ENCODE measurements around the gene CCDC116. TPM values are rescaled to one million over a fixed set of nuclear protein-coding genes. Genes with fewer than 3 reads are reported as not detected.

The CCDC116 gene
- total RNA-seq, 2 donors from 2014 or later: 0.59 TPM; not detected in 1

GRCh38 chr22:21682385-21683175 is 50.0 kb downstream of the CCDC116 start:
- Histone ChIP-seq H3K9me3 (no peaks in the 10 kb centered on the region), H3K36me3 (peaks cover 8% of the 10 kb centered on the region), H3K27ac (no peak overlapping the region), H3K9ac (ENCODE audit: low read depth in 2 of 2, low read length in 2 of 2) (no peak overlapping the region), H3K27me3 (no peaks in the 10 kb centered on the region), H3K4me3 (no peak overlapping the region), H3K4me1 (no peaks in the 10 kb centered on the region)
- intact Hi-C loops (cut with DNase I): no loop called here
- no peak for DNase-seq
- no peak for TF ChIP-seq CTCF (IDR thresholded peaks at IDR 0.05)

- no peak for DNase-seq
- no peak for TF ChIP-seq CTCF (IDR thresholded peaks at IDR 0.05)
- Histone ChIP-seq H3K27me3 (no peaks in the 10 kb centered on the region), H3K27ac (no peak overlapping the region), H3K4me1 (no peaks in the 10 kb centered on the region), H3K36me3 (peaks cover 8% of the 10 kb centered on the region), H3K9me3 (no peaks in the 10 kb centered on the region), H3K9ac (ENCODE audit: low read depth in 2 of 2, low read length in 2 of 2) (no peak overlapping the region), H3K4me3 (no peak overlapping the region)
- intact Hi-C loops (cut with DNase I): no loop called here
Measured at GRCh38 chr22:21683401-21683811, 50.8 kb downstream of the CCDC116 start.

GRCh38 chr22:21684492-21685163 is 52.1 kb downstream of the CCDC116 start:
- H3K27me3 ChIP-seq: no peaks in the 10 kb centered on the region
- no peaks in the 10 kb centered on the region for H3K9me3 ChIP-seq
- H3K36me3 ChIP-seq: peaks cover 8% of the 10 kb centered on the region
- TF ChIP-seq CTCF (IDR thresholded peaks at IDR 0.05): no peak
- H3K27ac ChIP-seq: no peak overlapping the region
- DNase-seq: no peak
- intact Hi-C loops (cut with DNase I): no loop called here
- no peaks in the 10 kb centered on the region for H3K4me1 ChIP-seq
- H3K4me3 ChIP-seq: no peak overlapping the region
- no peak overlapping the region for H3K9ac ChIP-seq (ENCODE audit: low read depth in 2 of 2, low read length in 2 of 2)

GRCh38 chr22:21685164-21685513 is 52.6 kb downstream of the CCDC116 start:
- Histone ChIP-seq H3K27ac (no peak overlapping the region), H3K9ac (ENCODE audit: low read depth in 2 of 2, low read length in 2 of 2) (no peak overlapping the region), H3K36me3 (peaks cover 8% of the 10 kb centered on the region), H3K27me3 (no peaks in the 10 kb centered on the region), H3K9me3 (no peaks in the 10 kb centered on the region), H3K4me1 (no peaks in the 10 kb centered on the region), H3K4me3 (no peak overlapping the region)
- intact Hi-C loops (cut with DNase I): no loop called here
- DNase-seq: no peak
- TF ChIP-seq CTCF (IDR thresholded peaks at IDR 0.05): no peak

GRCh38 chr22:21686193-21686608 is 53.6 kb downstream of the CCDC116 start:
- H3K36me3 ChIP-seq: peaks cover 8% of the 10 kb centered on the region

More at GRCh38 chr22:21686193-21686608, 53.6 kb downstream of the CCDC116 start:
- TF ChIP-seq CTCF (IDR thresholded peaks at IDR 0.05): no peak
- H3K4me3 ChIP-seq: no peak overlapping the region
- no peaks in the 10 kb centered on the region for H3K4me1 ChIP-seq
- no peak overlapping the region for H3K27ac ChIP-seq
- intact Hi-C loops (cut with DNase I): no loop called here
- no peak for DNase-seq
- H3K9ac ChIP-seq (ENCODE audit: low read depth in 2 of 2, low read length in 2 of 2): no peak overlapping the region
- H3K27me3 ChIP-seq: no peaks in the 10 kb centered on the region
- H3K9me3 ChIP-seq: no peaks in the 10 kb centered on the region

Small RNA genes lying within 50 kb of the gene (microRNA-seq; reads per million reads assigned to microRNA genes)
- 571 reads per million, percentile 72 among the genes with 10 or more reads in this experiment for gene MIR130B
- not detected for gene MIR301B

Other genes starting within 250 kb of the CCDC116 start
- gene RIMBP3B, start 249.0 kb upstream of the CCDC116 start, total RNA-seq: under 1 TPM; 0.05 to 0.11 TPM
- gene HIC2, start 215.4 kb upstream of the CCDC116 start, total RNA-seq: 1 to 10 TPM; 6.0 to 6.3 TPM
- gene TMEM191C, start 165.4 kb upstream of the CCDC116 start, total RNA-seq: 1 to 10 TPM in 1 of 2 donors, under 1 TPM in 1; 0.80 to 3.3 TPM
- under 1 TPM in 1 of 2 donors, not detected in 1; 0.07 TPM for gene RIMBP3C, start 81.3 kb upstream of the CCDC116 start, total RNA-seq
- gene UBE2L3, start 65.0 kb upstream of the CCDC116 start, total RNA-seq: 10 to 100 TPM; 56.8 to 78.7 TPM
- 10 to 100 TPM; 21.1 to 35.4 TPM for gene YDJC, start 2.7 kb upstream of the CCDC116 start, total RNA-seq
- 100 to 1,000 TPM in 1 of 2 donors, 10 to 100 TPM in 1; 48.8 to 177 TPM for gene SDF2L1, start 9.5 kb downstream of the CCDC116 start, total RNA-seq
- 10 to 100 TPM; 41.9 to 63.2 TPM for gene PPIL2, start 33.3 kb downstream of the CCDC116 start, total RNA-seq
- 1 to 10 TPM; 2.2 to 2.9 TPM for gene YPEL1, start 103.0 kb downstream of the CCDC116 start, total RNA-seq
- 100 to 1,000 TPM; 140 to 147 TPM for gene MAPK1, start 234.9 kb downstream of the CCDC116 start, total RNA-seq

All from colonic mucosa (tissue), 4 donors.